ENCODE measurements around the gene RGS9BP.
"Not testable (repeated sequence)": the region's sequence is repeated elsewhere in the genome, so short reads cannot be mapped to it uniquely, and the experiment has no call there.

RGS9BP gene

GRCh38 chr19:32651729-32652140, 23.9 kb upstream of the RGS9BP start:
- POLR2A ChIA-PET: no interaction called here
- no peak for DNase-seq (ENCODE audit: low read depth, low spot score)
- TF ChIP-seq CTCF (IDR thresholded peaks at IDR 0.05; ENCODE audit: insufficient read depth, low read length, missing control alignments): no peak
- CTCF ChIA-PET: no interaction called here
- H3K4me3 ChIP-seq (ENCODE audit: low read depth, low read length): no peak overlapping the region

GRCh38 chr19:32652331-32652730, 23.3 kb upstream of the RGS9BP start:
- CTCF ChIA-PET; H3K4me3 ChIP-seq (ENCODE audit: low read depth, low read length); DNase-seq (ENCODE audit: low read depth, low spot score); POLR2A ChIA-PET: not testable (repeated sequence)

- POLR2A ChIA-PET: no interaction called here
- H3K4me3 ChIP-seq (ENCODE audit: low read depth, low read length): no peak overlapping the region
- CTCF ChIA-PET: no interaction called here
- no peak for DNase-seq (ENCODE audit: low read depth, low spot score)
- no peak for TF ChIP-seq CTCF (IDR thresholded peaks at IDR 0.05; ENCODE audit: insufficient read depth, low read length, missing control alignments)
Observed at GRCh38 chr19:32652894-32653598, 22.6 kb upstream of the RGS9BP start.

DNA sequence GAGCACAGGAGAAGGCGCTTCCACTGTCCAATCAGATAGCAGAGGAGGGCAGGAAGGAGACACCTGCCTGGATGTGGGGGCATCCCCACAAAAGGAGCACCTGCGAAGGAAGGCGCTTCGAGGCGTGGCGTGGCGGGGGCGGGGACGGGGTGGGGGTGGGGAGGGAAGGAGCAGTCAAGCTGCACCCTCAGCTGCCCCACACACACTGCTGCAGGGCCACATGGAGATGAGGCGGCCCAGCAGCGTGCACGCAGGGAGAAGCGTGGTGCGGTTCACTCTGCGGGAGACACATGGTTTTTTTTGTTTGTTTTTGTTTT, 22.1 kb upstream of the RGS9BP start:
- TF ChIP-seq CTCF (IDR thresholded peaks at IDR 0.05; ENCODE audit: insufficient read depth, low read length, missing control alignments): no peak
- ChIA-PET CTCF (no interaction called here), POLR2A (no interaction called here)
- DNase-seq (ENCODE audit: low read depth, low spot score): no peak
- no peak overlapping the region for H3K4me3 ChIP-seq (ENCODE audit: low read depth, low read length)

DNA sequence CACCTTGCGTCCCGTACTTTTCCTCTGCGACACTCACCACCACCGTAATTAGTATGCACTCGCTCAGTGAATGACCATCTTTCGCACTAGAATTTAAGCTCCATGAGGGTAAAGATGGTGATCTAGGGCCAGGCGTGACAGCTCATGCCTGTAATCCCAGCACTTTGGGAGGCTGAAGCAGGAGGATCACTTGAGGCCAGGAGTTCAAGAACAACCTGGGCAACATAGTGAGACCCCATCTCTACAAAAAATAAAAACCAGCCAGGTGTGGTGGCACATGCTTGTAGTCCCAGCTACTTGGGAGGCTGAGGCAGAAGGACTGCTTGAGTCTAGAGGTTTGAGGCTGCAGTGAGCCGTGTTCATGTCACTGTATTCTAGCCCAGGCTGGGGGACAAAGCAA, 19.3 kb upstream of the RGS9BP start:
- H3K4me3 ChIP-seq (ENCODE audit: low read depth, low read length); CTCF ChIA-PET; POLR2A ChIA-PET; DNase-seq (ENCODE audit: low read depth, low spot score): not testable (repeated sequence)

DNA sequence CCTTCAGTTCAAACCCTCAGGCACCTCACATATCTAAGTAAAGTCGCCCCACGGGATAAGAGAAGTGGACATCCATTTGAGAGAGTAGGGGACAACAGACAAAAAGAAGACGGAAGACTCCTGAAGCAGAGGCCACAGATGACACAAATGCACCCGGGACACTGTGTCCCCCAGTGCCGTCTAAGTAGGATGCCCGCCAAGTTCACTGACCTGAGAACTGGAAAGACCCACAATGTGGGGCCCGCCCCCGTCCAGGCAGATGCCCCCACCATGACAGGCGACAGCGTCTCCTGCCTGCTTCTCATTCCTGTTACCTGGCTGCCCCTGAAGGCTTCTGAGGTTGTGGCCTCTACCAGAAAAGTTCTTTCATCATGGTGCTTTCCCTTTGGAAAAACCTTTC, 17.6 kb upstream of the RGS9BP start:
- no peak for TF ChIP-seq CTCF (IDR thresholded peaks at IDR 0.05; ENCODE audit: insufficient read depth, low read length, missing control alignments)
- ChIA-PET CTCF (no interaction called here), POLR2A (no interaction called here)
- no peak for DNase-seq (ENCODE audit: low read depth, low spot score)
- H3K4me3 ChIP-seq (ENCODE audit: low read depth, low read length): no peak overlapping the region

DNA sequence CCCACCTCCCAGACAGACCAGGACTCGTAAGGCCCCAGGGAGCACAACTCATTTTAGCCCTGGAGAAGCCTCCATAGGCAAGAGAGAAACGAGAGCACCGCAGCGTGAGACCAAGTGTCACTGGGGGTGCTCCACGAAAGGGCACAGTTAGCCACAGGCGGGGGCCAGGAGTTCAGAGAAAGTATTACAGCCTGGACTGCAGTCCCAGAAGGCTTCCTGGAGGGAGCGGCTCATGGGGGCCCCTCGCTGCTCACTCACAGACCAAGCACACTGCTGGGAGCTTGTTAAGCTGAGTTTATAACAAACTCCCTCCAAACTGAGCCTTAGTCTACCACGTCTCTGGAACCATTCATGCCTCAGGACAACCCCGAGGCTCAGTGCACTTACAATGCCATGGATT, 17.1 kb upstream of the RGS9BP start:
- CTCF ChIA-PET: interaction anchor here (0.5 kb wide), 1 partner anchor 10 kb away, joined by 3 read pairs; no protein-coding TSS in a partner anchor
- no peak overlapping the region for H3K4me3 ChIP-seq (ENCODE audit: low read depth, low read length)
- POLR2A ChIA-PET: no interaction called here
- no peak for DNase-seq (ENCODE audit: low read depth, low spot score)
- no peak for TF ChIP-seq CTCF (IDR thresholded peaks at IDR 0.05; ENCODE audit: insufficient read depth, low read length, missing control alignments)
